Measurements from ENCODE around the gene NOL3.
A peak's percentile ranks its signal among the peaks of the same experiment; 100 is the strongest.

NOL3 gene

DNA sequence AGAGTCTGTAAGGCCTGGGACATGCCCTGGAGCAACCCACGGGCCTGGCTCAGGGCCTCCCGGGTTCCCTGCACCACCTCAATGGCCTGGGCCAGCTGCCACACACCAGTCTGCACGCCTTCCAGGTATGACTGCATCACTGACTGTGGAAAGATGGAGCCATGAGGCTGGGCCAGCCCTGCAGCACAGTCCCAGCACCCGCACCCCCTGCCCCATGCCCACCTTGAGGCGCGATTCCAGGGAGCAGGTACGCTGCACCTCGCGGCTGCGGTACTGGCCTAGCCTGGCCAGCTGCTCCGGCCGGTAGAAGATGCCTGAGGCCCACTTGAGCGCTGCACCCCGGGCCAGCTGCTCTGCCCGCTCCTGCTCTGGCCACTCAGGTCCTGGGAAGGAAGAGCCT, 18.5 kb downstream of the NOL3 start:
- no peak for DNase-seq

DNA sequence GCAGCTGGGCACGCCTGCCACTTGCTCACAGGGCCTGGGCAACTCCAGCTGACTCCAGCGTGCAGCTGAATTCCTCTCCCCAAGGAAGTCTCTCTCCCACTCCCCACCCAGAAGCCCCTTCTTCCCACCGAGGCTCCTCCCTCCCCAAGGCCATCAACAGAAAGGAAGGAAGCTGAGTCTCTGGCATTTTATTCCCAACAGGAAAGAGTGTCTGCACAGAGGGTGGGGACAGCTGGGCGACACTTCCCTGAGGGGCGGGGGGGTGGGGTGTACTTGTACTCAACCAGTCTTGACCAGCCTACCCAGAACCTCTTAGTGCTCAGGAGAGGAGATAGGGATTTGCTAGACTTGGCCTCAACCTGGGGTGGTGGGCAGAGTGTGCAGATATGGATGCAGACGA, 19.7 kb downstream of the NOL3 start, which contains the start of gene EXOC3L1:
Gene EXOC3L1, minus strand, starts transcription at position 96 of the 400 bp plus-strand sequence. CDS start 460 bp downstream, outside the sequence.
- DNase-seq, result no peak

DNA sequence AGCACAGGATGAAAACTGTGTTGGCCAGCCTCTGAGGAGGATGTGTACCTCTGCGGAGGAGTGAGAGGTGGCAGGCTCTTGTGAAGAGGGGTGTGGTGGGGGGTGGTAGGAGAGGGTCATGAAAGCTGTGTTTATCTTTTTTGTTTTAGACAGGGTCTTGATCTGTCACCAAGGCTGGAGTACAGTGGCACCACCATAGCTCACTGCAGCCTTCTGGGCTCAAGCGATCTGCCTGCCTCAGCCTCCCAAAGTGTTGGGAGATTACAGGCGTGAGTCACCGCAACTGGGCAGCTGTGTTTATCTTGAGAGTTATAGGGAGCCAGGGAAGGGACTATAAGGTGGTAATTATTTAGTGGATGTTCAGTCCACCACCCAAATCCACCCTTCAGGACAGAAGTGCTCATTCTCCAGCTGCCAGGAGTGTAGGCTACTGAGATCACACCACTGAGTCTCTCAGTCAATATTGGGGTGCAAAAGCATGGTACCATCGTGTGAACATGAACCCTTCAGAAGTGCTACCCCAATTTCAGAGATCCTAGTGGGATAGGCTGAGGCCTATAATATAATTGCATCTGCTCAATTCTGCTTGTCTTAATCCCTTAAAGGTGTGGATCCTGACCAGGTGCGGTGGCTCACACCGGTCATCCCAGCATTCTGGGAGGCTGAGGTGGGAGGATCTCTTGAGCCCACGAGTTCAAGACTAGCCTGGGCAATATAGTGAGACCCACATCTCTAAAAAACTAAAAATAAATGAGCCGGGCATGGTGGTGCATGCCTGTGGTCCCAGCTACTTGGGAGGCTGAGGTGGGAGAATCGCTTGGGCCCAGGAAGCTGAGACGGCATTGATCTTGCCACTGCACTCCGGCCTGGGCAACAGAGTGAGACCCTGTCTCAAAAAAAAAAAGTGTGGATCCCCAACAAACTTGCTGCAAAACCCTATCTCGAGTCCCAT, 20.4 kb downstream of the NOL3 start:
- DNase-seq, result no peak

DNA sequence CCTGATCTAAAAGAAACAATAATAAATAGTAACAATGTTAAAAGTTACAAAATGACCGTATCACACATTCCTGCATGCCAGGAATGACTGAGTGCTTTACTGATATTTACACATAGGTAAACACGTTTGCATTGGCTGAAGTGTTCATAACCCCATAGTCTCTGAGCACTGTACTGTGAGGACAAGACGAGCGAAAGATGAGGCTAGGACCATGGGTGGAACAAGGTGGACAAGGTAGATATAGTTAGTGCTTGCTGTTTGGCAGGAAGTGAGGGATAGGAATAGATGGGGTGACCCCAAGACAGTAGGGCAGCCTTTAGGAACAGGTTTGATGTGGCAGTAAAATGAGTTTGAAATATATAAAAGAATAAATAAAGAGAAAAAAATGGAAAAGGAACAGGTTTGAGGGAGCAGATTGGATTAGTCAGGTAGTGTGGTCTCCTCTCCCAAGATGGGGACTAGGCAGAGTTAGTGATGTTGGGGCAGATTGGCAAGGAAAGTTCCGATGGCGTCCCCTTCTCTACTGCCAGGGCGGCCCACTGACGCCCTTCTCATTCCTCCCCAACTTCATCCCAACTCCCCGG, 21.2 kb downstream of the NOL3 start:
- no peak for DNase-seq

DNA sequence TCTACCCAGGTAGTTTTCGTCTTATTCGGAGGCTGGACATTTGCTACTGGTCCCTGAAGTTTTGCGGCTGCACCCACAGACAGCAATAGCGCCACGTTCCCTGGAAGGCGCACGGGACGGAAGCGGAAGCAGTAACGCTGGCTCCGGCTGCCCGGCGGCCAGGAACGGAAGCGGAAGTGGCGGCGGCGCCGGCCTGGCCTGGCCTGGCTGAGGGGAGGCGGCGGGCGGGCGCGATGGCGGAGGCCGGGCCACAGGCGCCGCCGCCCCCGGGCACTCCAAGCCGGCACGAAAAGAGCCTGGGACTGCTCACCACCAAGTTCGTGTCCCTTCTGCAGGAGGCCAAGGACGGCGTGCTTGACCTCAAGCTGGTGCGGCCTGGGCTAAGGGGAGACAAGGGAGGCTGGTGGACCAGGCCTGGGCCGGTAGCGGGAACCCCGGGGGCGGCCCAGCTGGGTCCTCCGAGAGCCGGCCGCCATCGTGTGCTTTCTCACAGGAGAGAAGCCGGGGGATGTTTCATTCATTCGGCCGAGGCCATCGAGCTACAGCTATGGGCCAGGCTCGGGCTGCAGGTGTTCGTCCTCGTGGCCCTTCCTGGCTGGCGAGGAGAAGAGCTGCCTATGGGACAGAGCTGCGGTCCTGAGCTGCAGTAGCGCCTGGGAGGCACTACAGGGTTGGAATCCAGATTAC, 21.8 kb downstream of the NOL3 start, which contains the start of gene E2F4:
Gene E2F4, plus strand, starts transcription at position 161 of the 687 bp plus-strand sequence. Its CDS starts 73 bp downstream, at position 234.
- peak; percentile 78 for DNase-seq

DNA sequence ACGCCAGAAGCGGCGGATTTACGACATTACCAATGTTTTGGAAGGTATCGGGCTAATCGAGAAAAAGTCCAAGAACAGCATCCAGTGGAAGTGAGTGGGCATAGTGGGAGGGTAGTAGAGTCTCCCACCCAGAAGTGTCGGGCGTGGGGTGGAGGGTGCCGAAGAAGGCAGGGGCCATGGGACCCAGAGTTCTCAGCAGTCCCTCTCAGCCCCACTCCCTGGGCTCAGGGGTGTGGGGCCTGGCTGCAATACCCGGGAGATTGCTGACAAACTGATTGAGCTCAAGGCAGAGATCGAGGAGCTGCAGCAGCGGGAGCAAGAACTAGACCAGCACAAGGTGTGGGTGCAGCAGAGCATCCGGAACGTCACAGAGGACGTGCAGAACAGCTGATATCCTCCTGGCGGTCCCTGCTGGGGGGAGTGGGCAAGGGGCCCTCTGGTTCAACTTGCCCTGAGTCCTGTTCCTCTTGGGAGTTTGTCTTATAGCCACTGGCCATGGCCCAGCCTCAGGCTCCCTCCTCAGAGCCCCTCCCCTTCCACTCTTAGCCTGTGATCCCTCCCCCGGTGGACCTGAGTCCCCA, 22.5 kb downstream of the NOL3 start:
- DNase-seq, result no peak

DNA sequence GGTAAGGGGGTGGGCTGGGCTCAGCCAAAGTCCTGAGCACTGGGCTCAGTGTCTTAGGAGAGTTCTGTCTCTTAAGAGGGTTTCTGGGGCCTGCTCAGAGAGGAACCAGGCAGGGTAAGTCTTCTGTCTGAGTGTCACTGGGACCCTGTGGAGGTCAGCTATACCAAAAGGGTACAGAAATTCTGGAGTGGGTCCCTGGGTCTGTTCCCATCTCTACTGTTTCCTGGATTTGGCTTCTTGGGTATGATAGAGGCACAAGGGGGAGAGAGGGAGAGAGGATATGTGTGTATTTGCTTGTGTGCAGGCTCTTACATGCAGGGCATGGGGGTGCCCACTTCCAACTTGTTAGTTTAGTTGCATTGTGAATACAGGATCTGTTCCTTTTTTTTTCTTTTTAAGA, 23.2 kb downstream of the NOL3 start:
- no peak for DNase-seq

DNA sequence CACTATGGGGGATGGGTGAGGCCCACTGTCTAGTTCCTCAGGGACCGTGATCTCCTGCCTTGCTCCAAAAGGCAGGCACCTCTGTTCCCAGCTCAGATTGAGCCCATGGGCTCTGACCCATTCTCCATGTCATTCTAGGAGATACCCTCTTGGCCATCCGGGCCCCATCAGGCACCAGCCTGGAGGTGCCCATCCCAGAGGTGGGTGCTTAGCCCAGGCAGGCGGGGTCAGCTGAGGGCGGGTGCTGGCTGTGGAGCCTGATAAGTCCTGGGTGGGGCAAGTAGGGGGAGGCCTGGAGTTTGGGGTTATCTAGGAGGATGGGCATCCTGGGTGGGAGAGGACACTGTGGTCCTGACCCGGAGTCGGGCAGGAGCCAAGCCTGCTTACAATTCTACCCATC, 23.9 kb downstream of the NOL3 start:
- no peak for DNase-seq

DNA sequence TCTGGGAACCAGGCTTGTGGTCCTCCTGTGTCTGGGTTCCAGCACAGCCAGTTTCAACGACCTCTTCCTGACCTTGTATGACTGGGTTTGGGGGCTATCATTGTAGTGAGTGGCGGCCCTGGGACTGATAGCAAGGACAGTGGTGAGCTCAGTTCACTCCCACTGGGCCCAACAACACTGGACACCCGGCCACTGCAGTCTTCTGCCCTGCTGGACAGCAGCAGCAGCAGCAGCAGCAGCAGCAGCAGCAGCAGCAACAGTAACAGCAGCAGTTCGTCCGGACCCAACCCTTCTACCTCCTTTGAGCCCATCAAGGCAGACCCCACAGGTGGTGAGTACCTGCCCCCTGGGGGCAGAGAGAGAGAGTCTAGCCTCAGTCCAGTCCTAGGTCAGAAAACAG, 25.3 kb downstream of the NOL3 start:
- DNase-seq, result no peak

DNA sequence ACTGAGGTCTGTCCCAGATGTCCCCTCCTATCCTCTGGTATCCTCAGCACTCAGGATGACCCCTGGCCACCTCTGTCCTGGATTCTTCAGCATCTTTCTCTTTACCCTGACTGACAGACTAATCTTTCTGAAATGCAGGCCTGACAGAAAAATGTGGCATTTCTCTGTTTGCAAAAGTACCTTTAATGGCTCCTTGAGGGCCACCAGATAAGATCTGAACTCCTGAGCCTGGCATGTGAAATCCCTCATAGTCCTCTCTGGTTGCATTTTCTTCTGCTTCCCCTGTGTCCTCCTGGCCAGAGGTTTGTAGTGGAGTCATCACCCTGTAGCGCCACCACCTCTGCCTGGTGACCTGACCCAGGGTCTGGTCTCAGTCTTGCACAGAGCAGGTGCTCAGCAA, 26.5 kb downstream of the NOL3 start:
- DNase-seq, result no peak

DNA sequence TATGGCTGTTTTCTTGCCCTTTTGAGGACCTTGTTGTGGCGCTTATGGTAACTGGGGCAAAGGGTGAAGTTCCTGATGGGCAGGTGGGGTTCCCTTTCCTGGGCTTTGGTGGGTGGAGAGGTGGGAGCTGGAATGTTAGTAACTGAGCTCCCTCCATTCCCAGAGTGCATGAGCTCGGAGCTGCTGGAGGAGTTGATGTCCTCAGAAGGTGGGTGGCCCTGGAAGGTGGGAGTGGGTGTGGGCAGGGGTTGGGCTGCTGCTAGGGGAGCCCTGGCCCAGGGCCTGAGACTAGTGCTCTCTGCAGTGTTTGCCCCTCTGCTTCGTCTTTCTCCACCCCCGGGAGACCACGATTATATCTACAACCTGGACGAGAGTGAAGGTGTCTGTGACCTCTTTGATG, 27.4 kb downstream of the NOL3 start:
- no peak for DNase-seq

DNA sequence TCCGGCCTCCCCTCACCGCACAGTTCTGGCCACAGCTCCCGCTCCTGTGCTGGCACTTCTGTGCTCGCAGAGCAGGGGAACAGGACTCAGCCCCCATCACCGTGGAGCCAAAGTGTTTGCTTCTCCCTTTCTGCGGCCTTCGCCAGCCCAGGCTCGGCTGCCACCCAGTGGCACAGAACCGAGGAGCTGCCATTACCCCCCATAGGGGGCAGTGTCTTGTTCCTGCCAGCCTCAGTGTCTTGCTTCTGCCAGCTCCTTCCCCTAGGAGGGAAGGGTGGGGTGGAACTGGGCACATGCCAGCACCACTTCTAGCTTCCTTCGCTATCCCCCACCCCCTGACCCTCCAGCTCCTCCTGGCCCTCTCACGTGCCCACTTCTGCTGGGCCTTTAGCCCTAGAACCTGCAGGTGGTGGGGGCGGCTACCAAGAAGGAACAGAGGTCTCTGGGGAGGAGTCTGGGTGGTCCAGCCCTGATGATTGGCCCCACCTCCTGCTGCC, 27.9 kb downstream of the NOL3 start:
- peak; percentile 37 for DNase-seq

DNA sequence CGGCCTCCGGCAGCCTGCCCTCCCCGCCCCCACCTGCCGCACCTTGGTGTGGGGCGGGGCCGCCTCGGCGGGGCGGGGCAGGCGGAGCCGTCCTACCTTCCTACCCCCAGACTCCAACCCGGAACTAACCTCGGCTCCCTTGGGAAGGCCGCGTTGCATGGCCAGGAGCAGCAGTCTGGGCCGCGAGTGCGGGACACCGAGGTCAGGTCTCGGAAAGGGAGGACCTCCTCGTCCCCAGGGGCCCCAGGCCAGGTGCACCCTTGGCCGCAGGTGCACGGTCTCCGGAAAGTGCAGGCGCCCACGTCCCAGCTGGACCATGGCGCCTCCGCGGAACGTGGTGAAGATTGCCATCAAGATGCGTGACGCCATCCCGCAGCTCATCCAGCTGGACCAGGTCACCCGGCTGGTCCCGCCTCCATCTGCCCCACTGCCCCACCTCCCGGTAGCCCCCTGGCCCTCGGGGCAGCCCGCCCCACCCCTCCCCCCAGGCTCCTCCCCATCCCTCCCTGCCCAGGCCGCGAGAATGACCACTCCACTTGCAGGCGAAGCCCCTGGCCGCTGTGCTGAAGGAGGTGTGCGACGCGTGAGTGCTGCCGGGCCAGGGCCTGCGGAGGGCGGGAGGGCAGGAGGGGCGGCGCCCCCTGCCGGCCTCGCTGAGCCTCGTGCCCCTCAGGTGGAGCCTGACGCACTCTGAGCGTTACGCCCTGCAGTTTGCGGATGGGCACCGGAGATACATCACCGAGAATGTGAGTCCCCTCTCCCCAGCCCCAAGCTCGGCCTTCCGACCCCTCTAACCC, 28.9 kb downstream of the NOL3 start, which contains the start of gene ELMO3:
Gene ELMO3, plus strand, starts transcription at position 121 of the 797 bp plus-strand sequence. Its CDS starts 196 bp downstream, at position 317.
- peak; percentile 54 for DNase-seq

DNA sequence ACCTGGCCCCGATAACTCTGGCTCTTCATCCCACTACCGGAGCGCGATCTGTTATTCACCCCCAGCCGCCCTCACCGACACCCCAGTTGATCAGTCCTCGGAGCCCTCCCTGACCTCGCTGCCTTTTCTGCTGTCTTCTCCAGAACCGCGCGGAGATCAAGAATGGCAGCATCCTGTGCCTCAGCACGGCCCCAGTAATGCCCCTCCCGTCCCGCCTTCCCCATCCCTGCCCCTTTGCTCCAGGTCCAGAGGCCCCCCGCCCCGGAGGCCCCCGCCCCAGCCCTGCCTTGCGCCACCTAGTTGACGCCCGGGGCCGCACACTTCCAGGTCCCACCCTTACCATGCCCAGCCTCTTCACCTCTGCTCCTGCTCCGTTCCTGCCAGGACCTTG, 29.5 kb downstream of the NOL3 start:
- DNase-seq, result no peak

DNA sequence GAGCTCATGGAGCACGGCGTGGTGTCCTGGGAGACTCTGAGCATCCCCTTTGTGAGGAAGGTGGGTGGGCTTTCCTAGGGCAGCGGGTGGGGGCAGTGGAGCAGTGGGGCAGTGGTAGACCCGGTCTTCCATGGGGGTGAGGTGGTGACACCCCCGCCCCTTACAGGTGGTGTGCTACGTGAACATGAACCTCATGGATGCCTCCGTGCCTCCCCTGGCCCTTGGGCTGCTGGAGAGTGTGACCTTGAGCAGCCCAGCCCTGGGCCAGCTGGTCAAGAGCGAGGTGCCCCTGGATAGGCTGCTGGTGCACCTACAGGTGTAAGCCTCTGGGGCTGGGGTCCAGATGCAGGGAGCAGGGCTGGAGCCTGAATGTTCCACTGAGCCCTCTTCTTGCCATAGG, 30.2 kb downstream of the NOL3 start:
- no peak for DNase-seq

DNA sequence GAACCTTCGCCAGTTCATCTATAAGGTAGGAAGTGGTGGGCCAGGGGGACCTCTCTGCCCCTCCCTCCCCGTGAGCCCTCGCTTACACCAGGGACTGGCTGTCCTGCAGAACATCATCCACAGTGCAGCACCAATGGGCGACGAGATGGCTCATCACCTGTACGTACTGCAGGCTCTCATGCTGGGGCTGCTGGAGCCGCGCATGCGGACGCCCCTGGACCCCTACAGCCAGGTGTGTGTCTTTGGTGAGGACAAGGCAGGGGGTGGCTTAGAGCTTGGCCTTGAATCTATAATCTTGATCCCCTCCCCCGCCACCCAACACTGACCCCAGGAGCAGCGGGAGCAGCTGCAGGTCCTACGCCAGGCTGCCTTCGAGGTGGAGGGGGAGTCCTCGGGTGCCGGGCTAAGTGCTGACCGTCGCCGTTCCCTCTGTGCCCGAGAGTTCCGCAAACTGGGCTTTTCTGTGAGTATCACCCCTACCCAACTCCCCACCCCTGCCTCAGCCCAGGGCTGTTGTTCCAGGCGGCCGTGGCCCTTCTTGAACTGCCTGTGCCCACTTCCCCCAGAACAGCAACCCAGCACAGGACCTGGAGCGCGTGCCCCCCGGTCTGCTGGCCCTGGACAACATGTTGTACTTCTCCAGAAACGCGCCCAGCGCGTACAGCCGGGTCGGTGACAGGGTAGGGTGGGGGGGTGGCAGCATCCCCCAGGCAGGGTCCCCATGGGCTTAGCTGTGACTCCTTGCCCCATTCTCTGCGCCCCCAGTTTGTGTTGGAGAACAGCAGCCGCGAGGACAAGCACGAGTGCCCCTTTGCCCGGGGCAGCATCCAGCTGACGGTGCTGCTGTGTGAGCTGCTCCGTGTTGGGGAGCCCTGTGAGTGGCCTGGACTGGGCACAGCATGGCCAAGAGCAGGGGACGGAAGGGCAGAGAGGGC, 31.3 kb downstream of the NOL3 start:
- DNase-seq, result no peak

DNA sequence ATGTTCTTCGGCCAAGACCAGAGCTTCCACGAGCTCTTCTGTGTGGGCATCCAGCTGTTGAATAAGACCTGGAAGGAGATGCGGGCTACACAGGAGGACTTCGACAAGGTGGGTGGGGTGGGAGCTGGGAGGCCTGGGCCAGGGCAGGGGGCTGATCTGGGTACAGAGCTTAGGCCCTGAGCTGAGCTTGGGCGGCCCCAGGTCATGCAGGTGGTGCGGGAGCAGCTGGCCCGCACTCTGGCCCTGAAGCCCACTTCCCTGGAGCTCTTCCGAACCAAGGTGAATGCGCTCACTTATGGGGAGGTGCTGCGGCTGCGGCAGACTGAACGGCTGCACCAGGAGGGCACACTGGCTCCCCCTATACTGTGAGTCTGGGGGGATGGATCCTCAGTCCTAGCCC, 32.1 kb downstream of the NOL3 start:
- DNase-seq, result no peak

DNA sequence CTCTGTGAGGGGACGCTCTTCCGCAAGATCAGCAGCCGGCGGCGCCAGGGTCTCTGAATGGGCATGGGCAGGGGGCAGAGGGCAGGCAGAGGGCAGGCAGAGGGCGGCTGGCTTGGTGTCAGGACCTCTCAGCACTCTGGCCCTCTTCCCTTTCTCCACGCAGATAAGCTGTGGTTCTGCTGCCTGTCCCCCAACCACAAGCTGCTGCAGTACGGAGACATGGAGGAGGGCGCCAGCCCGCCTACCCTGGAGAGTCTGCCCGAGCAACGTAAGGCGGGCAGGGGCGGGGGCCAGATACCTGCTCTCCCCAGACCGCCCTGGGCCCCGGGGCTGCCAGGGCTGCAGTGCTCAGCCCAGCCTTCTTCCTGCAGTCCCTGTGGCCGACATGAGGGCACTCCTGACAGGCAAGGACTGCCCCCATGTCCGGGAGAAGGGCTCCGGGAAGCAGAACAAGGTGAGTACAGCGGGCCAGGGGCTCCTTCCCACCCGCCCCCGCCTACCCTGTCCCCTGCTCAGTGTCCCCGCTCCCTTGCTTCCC, 32.7 kb downstream of the NOL3 start:
- no peak for DNase-seq

DNA sequence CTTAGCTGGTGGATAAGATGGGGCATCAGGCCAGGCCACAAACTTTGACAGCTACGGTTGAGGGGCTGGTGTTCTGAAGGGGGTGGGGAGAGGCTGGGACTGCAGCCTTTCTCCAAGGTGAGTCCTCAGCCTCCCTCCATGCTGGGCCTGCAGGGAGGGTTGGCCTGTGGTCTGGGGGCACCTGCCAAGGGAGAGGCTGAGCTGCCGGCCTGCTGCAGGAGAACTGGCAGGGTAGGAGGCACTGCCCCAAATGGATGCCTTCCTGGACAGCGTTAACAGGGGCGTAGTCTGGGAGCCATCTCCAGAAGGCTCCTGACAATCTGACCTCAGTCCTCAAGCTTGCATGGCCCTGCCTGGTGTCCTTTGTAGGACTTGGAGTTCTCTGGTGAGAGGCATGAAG, 33.7 kb downstream of the NOL3 start:
- no peak for DNase-seq
